GM19372 (cell line): ENCODE measurements around the gene TM4SF4.

Experiments used
- ATAC-seq: cut with Tn5 transposase; IDR thresholded peaks from one replicate; pipeline ENCODE4 v1.9.1; 2021; ENCODE audit warnings: mild to moderate bottlenecking, low read depth, moderate library complexity; ENCODE audit not compliant: unreplicated experiment

TM4SF4 gene

GRCh38 chr3:149507491-149508324 is 33.2 kb downstream of the TM4SF4 start:
- no peak for ATAC-seq

DNA sequence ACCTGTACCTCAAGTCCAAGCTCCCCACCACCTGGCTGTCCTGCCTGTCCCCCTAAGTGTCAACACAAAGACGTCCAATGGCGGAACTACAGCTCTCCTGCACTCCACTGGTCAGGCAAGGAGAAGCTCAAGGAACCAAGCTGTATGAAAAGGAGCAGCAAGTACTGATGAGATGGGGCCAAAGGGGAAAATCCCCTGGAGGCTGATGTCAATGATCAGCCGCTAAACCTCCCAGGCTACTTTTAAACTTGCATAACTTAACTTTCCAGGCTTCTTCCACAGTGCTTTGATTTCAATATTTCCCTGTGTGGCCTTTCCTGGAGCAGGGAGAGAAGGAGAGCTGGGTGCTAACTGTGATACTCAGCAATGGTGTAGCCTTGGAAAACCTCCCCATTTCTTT is 35.0 kb downstream of the TM4SF4 start:
- no peak for ATAC-seq

DNA sequence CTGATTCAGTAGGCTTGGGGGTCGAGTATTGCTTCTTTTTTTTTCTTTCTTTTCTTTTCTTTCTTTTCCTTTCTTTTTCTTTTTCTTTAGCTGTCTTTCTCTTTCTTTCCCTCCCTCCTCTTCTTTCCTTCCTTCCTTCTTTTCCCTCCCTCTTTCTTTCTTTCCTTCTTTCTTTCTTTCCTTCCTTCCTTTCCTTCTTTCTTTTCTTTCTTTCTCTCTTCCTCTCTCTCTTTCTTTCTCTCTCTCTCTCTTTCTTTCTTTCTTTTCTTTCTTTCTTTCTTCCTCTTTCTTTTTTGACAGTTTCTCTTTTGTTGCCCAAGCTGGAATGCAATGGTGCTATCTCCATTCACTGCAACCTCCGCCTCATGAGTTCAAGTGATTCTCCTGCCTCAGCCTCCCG is 36.0 kb downstream of the TM4SF4 start:
- ATAC-seq: no peak

- no peak for ATAC-seq
Measured at GRCh38 chr3:149511040-149511626, 36.6 kb downstream of the TM4SF4 start.

DNA sequence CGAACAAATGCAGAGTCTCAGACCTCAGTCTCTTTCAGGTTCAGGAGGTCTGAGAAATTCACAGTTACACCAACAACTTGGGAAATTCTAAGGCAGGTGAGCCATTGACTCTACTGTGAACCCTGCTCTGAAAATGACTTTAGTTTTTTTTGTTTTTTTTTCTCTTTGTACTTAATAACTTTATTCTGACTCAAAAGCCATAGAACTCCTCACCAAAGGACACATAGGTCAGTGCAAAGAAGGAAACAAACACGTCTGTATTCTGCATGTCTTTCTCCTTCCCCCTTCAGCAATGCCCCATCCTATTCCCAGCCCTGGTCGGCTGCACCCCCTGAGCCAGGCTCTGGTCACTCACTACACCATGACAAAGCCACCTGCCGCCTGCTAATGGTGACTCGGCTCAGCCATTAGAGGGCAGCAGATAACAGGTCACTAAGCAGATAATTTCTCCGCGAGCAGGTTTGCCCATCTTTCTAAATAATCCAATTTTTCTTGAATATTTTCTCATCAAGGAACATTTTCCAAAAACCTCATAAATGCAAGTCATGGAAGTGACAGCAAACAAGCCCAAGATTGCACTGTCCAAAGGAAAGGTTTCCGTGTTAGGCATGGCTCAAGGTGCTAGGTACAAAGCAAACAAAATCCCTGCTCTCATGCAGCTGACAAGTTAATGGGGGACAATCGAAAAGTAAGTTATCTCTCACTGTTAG is 37.7 kb downstream of the TM4SF4 start:
- ATAC-seq: no peak

DNA sequence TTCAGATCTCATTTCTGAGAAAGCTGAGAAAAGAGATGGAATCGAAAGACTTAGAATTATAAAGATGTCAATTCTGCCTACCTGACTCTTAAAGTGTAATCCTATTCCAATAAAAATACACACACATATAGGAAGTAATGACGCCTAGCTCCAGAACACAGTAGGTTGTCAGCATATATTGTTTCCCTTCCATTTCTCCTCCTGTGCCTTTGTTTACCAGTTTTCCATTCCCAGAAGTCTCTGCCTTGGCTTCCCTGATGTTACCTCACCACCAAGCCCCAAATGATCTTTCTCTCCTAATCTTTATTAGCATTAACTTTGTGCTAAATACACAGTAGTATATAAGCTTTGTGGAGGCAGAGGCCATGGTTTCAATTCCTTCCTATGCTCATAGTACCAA is 40.0 kb downstream of the TM4SF4 start:
- ATAC-seq: no peak

- ATAC-seq: no peak
Measured at GRCh38 chr3:149515249-149515648, 40.8 kb downstream of the TM4SF4 start.

- ATAC-seq: no peak
Measured at GRCh38 chr3:149516920-149517319, 42.4 kb downstream of the TM4SF4 start.

DNA sequence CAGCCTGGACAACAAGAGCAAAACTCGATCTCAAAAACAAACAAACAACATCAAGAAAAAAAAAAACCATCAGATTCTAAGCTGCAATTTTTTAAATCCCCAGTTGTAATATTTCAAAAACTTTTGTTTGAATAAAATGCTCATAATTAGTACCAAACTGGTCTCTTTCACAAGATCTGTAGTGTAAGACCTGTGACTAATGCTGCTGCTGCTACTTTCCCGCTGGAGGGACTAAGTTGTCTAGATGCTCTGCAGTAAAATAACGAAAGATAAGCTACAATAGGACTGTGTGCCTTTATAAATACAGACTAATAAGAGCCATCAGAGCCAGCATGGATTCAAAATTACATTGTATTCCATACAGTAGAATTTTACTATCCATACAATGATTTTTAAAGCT is 45.4 kb downstream of the TM4SF4 start:
- no peak for ATAC-seq

DNA sequence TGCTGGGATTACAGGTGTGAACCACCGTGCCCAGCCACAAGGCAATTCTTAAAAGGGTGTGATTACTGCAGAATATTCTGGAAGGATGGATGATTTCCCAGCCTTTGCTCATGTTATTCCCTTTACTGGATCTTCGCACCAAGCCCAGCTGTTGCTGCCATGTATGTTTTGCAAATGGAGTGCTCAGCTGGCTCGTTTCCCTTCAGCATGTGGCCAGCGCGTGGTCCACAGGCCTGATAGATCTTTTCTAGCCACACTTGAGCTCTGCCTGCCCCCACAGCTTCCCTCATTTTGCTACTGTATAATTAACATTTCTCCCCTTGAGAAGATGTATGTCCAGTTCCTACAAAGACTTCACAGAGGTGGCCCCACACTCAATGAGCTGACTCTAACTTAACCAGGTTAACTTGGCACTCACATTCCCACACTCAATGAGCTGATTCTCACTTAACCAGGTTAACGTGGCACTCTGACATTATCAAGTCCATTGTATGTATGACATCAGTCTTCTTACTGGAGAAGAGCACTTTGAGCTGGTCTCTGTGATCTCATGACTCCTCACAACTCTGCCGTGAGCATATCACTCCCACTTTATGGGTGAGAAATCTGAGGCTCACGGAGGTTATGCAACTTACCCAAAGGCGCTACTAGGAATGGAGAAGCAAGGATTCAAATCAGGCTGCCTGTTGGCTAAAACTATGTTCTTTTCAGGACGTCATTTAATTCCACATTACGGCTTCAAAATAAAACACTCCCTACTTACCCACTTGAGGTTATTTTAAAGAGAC is 49.2 kb downstream of the TM4SF4 start:
- no peak for ATAC-seq

DNA sequence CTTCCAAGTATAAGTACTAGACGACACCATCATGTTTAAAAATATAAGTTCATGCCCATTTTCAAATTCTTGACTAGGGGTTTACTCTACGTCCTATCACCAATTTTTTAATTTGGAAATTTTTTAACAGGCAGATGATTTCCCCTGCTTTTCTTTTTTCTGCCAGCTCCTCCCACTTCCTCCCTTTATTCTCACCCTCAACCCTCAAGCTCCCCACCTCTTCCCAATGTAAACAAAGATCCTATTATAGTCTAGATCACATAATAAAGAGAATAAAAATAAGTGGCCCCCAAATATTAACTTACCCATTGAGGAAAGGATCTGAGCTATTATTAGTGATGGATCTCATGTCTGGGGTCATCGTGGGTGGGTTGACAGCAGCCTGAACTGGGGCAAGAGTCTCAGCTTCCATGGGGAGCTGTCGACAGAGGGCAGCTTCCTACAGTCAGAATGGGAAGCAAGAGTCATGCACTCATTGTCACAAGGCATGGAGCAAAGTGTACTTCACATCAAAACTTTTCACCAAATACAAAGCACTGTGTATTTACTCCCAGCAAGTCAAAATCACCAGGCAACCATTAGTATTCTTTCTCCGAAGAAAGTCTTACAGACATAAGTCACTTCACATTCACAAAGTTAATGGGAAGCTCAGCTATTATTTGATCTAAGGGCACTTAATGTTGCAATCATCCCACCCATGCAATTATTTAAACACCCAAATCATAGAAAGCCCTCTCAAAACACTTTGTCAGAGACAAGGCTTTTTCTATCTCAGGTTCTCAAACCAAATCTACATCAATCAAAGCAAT is 53.2 kb downstream of the TM4SF4 start:
- no peak for ATAC-seq

DNA sequence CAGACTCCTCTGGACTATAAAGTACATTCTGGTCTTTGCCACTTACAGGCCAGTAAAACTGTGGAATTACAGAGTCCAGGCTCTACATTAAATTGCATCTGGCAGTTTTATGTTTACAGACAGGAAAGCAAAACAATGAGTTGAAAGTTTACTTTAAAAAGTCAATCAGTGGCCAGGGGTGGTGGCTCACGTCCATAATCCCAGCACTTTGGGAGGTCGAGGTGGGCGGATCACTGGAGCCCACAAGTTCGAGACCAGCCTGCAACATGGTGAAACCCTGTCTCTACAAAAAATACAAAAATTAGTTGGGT is 53.8 kb downstream of the TM4SF4 start:
- ATAC-seq: no peak

- no peak for ATAC-seq
Measured at GRCh38 chr3:149529099-149529498, 54.6 kb downstream of the TM4SF4 start.

GRCh38 chr3:149532489-149533180 is 58.1 kb downstream of the TM4SF4 start:
- ATAC-seq: no peak

- no peak for ATAC-seq
Measured at GRCh38 chr3:149534082-149534481, 59.6 kb downstream of the TM4SF4 start.

- no peak for ATAC-seq
Measured at GRCh38 chr3:149534671-149535332, 60.3 kb downstream of the TM4SF4 start.

DNA sequence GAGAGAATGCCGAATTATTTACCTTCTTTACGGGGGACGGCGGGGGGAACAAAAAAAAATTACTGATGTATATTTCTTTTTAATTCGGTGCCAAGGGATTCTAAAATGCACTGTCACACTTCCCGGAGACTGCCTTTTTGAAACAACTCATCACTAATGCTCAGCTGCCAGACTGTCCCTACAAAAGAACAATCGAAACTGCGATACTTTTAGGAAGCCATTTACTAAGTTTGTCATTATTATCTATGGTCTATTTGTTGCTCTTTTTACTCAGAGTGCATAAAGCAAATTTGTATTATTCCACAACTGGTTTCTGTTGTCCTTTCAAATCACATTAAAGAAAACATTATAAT is 60.8 kb downstream of the TM4SF4 start:
- ATAC-seq: no peak

- no peak for ATAC-seq
Measured at GRCh38 chr3:149536429-149536828, 61.9 kb downstream of the TM4SF4 start.

DNA sequence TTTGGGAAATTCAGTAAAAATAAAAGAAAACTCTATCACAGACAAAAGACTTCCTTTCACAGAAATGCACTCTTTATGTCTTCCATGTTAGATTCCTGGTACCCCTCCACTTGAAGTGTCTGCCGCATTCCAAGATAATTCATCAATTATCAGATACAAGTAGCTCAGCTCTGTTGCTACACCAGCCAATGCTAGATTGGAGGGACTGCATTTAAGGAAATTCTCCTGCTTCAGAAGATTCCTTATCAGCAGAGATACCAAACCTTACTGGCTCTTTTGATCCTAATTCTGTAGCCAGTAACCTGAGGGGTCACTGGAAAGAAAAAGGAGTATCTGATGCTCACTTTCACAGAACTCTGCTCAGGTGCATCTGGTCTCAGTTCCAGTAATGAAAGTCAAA is 63.9 kb downstream of the TM4SF4 start:
- no peak for ATAC-seq
